PC-3 (cell line): Measurements from ENCODE around the gene SGTA. TPM values are rescaled to one million over a fixed set of nuclear protein-coding genes. Genes with fewer than 3 reads are reported as not detected.

ENCODE experiments used
- ATAC-seq: fragments of 200-7000 bp; cut with Tn5 transposase; 2 replicates; pipeline ENCODE4 v1.9.1; 2020; ENCODE audit warnings: mild to moderate bottlenecking, moderate library complexity
- BruUV-seq: library from RNA; stranded (reverse); fragments of 400-500 nt; replicated peaks from 2 replicates; lab custom pipeline; 2021; lab: Mats Ljungman, UMichigan
- CTCF ChIA-PET: fragments of 300-600 bp; sonication (Branson Sonifier 250); formaldehyde crosslinking; loops from one replicate; lab custom pipeline; 2022; ENCODE audit warnings: antibody characterized with exemption; lab: Charles Lee
- POLR2A ChIA-PET: fragments of 300-600 bp; sonication (Branson Sonifier 250); formaldehyde crosslinking; loops from one replicate; lab custom pipeline; 2022; ENCODE audit warnings: antibody characterized with exemption; ENCODE audit not compliant: unreplicated experiment; lab: Charles Lee
- DNase-seq: peaks from one replicate; pipeline ENCODE4 v3.0.0-alpha.2; 2015
- H2AFZ ChIP-seq: fragments of 300-600 bp; sonication (generic); 2 replicates; pipeline ENCODE4 v1.6.0; 2016; ENCODE audit warnings: antibody characterized with exemption, low read length
- H3F3A ChIP-seq: fragments of 300-600 bp; sonication (generic); one replicate; pipeline ENCODE4 v1.6.0; 2017; ENCODE audit warnings: antibody characterized with exemption, low read length, control low read depth, mild to moderate bottlenecking; ENCODE audit not compliant: unreplicated experiment
- H3K27ac ChIP-seq: fragments of 300-600 bp; sonication (generic); 2 replicates; pipeline ENCODE4 v1.5.1; 2016; ENCODE audit warnings: mild to moderate bottlenecking, low read length
- H3K27me3 ChIP-seq: fragments of 300-600 bp; sonication (generic); 2 replicates; pipeline ENCODE4 v1.6.1; 2016; ENCODE audit warnings: low read length, mixed read lengths
- H3K36me3 ChIP-seq: fragments of 300-600 bp; sonication (generic); 2 replicates; pipeline ENCODE4 v1.6.1; 2016; ENCODE audit warnings: low read depth, mixed run types, low read length, mixed read lengths
- H3K4me1 ChIP-seq: fragments of 300-600 bp; sonication (generic); 2 replicates; pipeline ENCODE4 v1.5.1; 2016; ENCODE audit warnings: low read length; ENCODE audit not compliant: insufficient read depth
- H3K4me2 ChIP-seq: fragments of 300-600 bp; sonication (generic); 2 replicates; pipeline ENCODE4 v1.6.0; 2016; ENCODE audit warnings: low read length
- H3K4me3 ChIP-seq: fragments of 300-600 bp; sonication (generic); 2 replicates; pipeline ENCODE4 v1.5.1; 2016; ENCODE audit warnings: mild to moderate bottlenecking, low read length, mixed read lengths
- H3K79me2 ChIP-seq: fragments of 300-600 bp; sonication (generic); 2 replicates; pipeline ENCODE4 v1.6.1; 2017; ENCODE audit warnings: low read length, mixed read lengths
- H3K9ac ChIP-seq: fragments of 300-600 bp; sonication (generic); 2 replicates; pipeline ENCODE4 v1.6.0; 2016; ENCODE audit warnings: mild to moderate bottlenecking, low read length
- H3K9me2 ChIP-seq: fragments of 300-600 bp; sonication (generic); replicated peaks from 2 replicates; pipeline ENCODE4 v1.6.1; 2016; ENCODE audit warnings: mixed run types, low read length, mixed read lengths
- H3K9me3 ChIP-seq: fragments of 300-600 bp; sonication (generic); 2 replicates; pipeline ENCODE4 v1.6.1; 2016; ENCODE audit warnings: low read length, mixed read lengths
- H4K20me1 ChIP-seq: fragments of 300-600 bp; sonication (generic); 2 replicates; pipeline ENCODE4 v1.6.1; 2016; ENCODE audit warnings: low read length, mixed read lengths
- EZH2 ChIP-seq: fragments of 300-600 bp; sonication (generic); IDR thresholded peaks from one replicate; pipeline ENCODE4 v1.6.1; 2017; ENCODE audit warnings: antibody characterized with exemption, mild to moderate bottlenecking, low read length; ENCODE audit not compliant: unreplicated experiment
- EZH2phosphoT487 ChIP-seq: fragments of 300-600 bp; sonication (generic); IDR thresholded peaks from 2 replicates; pipeline ENCODE4 v1.6.1; 2018; ENCODE audit warnings: mild to moderate bottlenecking, antibody characterized with exemption, low read length, borderline replicate concordance
- intact Hi-C: fragments of 100-400 bp; cut with micrococcal nuclease; formaldehyde crosslinking; loops from 2 replicates; pipeline ENCODE4 v1.9.0; 2023
- total RNA-seq: library from RNA; depleted of rRNA; stranded (reverse); fragments of >200 nt; gene quantifications from 2 replicates; pipeline ENCODE4 v1.2.3, GENCODE V29; 2014
- TF ChIP-seq, protein P1 (sequence below): fragments of 300-600 bp; sonication (generic); conservative IDR thresholded peaks from 2 replicates; pipeline ENCODE4 v1.5.1; 2017; ENCODE audit warnings: antibody characterized with exemption, low read depth, mild to moderate bottlenecking, low read length

The SGTA gene
- total RNA-seq, 1 experiment from 2014 or later = 78.6 TPM

DNA sequence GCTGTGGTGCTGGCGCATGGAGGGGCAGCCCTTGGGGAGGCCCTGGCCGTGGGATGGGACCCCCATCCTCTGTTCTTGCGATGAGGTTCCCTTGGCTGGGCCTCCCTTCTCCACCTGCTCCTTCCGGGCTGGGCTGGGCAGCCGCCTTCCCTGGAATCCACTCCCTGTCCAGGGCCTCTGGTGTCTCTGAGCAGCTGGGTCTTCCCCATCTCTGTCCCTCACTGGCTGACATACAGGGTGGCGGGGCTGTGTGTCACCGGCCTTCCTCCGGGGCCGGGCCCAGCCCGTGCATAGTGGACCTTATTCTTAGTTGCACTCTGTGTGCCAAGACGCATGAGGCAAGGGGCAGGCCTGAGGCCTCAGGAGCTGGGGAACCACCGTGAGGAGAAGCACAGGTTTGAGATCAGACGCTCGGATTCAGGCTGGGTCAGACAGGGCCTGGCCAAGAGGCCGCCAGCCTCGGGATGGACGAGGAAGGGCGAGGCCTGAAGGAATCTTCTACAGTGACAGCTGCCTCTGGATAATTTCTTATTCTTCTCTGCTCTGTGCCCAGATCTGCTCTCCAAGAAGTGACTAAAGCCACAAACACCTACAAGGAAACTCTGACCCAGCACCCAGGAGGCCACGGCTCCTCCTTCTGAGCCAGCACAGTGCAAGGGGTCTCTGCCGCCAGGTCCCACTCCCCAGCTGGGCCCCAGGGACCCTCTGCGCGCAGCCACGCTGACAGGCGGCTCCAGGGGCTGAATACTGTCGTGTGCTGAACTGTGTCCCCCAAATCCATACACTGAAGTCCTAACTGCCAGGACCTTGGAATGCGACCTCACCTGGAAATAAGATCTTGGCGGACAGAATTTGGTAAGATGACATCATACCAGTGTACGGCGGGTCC, 11.0 kb downstream of the SGTA start:
- Histone ChIP-seq H3K36me3 (no peaks in the 10 kb centered on the region), H3K4me3 (no peak overlapping the region), H3K27me3 (no peaks in the 10 kb centered on the region), H3K9me3 (no peaks in the 10 kb centered on the region), H3F3A (no peaks in the 10 kb centered on the region), H3K79me2 (peaks cover 59% of the 10 kb centered on the region), H3K9me2 (no peaks in the 10 kb centered on the region), H3K27ac (no peak overlapping the region), H3K4me1 (no peaks in the 10 kb centered on the region), H3K4me2 (no peak overlapping the region), H2AFZ (no peak overlapping the region), H3K9ac (no peak overlapping the region), H4K20me1 (peaks cover 13% of the 10 kb centered on the region; the same call in 1 of the 2 replicates)
- no peak for ATAC-seq
- DNase-seq = no peak
- ChIA-PET POLR2A (no interaction called here), CTCF (no interaction called here)
- intact Hi-C loops = no loop called here
- BruUV-seq = no TSS peak
- TF ChIP-seq, protein P1, sequence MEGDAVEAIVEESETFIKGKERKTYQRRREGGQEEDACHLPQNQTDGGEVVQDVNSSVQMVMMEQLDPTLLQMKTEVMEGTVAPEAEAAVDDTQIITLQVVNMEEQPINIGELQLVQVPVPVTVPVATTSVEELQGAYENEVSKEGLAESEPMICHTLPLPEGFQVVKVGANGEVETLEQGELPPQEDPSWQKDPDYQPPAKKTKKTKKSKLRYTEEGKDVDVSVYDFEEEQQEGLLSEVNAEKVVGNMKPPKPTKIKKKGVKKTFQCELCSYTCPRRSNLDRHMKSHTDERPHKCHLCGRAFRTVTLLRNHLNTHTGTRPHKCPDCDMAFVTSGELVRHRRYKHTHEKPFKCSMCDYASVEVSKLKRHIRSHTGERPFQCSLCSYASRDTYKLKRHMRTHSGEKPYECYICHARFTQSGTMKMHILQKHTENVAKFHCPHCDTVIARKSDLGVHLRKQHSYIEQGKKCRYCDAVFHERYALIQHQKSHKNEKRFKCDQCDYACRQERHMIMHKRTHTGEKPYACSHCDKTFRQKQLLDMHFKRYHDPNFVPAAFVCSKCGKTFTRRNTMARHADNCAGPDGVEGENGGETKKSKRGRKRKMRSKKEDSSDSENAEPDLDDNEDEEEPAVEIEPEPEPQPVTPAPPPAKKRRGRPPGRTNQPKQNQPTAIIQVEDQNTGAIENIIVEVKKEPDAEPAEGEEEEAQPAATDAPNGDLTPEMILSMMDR = no peak
- TF ChIP-seq EZH2phosphoT487 (no peak), EZH2 (no peak)

DNA sequence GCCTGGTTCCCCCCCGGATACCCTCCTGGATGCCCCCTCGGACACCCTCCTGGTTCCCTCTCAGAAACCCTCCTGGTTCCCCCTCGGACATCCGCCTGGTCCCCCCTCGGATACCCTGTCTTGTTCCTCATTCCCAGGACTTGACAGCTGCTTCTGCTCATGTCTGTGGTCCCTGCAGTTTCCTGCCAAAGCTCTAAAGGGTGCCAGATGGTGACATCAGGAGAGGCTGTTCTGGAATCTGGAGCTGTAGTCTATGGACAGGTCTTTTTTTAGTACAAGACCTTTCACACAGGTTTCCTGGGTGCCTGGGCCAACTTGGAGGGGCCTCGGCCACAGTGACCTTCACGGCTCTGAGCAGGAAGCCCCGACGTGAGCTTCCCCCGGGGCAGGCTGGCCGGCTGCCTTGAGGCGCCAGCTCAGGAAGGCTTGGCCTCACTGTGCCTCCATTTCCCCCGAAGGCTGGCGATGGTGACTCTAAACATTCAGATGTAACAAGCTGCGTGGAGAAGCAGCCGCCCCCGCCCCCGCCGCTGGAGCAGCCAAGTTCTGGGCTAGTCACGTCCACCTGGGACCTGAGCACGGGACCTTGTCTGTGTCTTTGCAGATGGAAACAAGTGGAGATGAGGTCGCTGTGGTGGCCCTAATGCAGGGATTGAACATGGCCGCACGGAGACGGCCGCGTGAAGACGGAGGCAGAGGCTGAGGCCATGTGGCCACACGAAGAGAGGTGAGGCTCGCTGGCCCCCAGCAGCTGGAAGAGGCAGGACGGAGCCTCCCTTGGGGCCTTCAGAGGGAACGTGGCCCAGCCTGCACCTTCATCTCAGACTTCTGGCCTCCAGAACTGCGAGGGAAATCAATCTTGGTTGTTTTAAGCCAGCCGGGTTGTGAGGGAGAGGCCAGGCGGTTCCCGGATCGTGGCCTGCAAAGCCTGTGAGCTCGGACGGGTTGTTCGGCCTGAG, 12.7 kb downstream of the SGTA start:
- Histone ChIP-seq H3K27ac (no peak overlapping the region), H3K4me2 (no peak overlapping the region), H3K9ac (no peak overlapping the region), H3K36me3 (no peaks in the 10 kb centered on the region; the same call in 1 of the 2 replicates), H3K9me2 (no peaks in the 10 kb centered on the region), H3K79me2 (peaks cover 43% of the 10 kb centered on the region), H3K4me1 (no peaks in the 10 kb centered on the region), H3K27me3 (no peaks in the 10 kb centered on the region), H2AFZ (no peak overlapping the region), H3F3A (no peaks in the 10 kb centered on the region), H3K9me3 (no peaks in the 10 kb centered on the region), H3K4me3 (no peak overlapping the region), H4K20me1 (peaks cover 3% of the 10 kb centered on the region; the same call in 1 of the 2 replicates)
- ATAC-seq (no peak), DNase-seq (no peak)
- BruUV-seq = no TSS peak
- ChIA-PET CTCF (no interaction called here), POLR2A (no interaction called here)
- TF ChIP-seq, protein P1 = no peak
- TF ChIP-seq EZH2phosphoT487 (no peak), EZH2 (no peak)
- intact Hi-C loops = no loop called here
